IMR-90 (cell line): ENCODE results near the gene ULBP2. TPM values are rescaled to one million over a fixed set of nuclear protein-coding genes. Genes with fewer than 3 reads are reported as not detected.
"Not testable (repeated sequence)": the region's sequence is repeated elsewhere in the genome, so short reads cannot be mapped to it uniquely, and the experiment has no call there.

ENCODE experiments used
- ATAC-seq: fragments of 200-7000 bp; cut with Tn5 transposase; 2 replicates; pipeline ENCODE4 v1.9.1; 2020; ENCODE audit warnings: low read depth, mild to moderate bottlenecking, moderate library complexity
- BruUV-seq: library from RNA; stranded (reverse); fragments of 400-500 nt; replicated peaks from 2 replicates; lab custom pipeline; 2021; lab: Mats Ljungman, UMichigan
- CTCF ChIA-PET: fragments of 300-600 bp; formaldehyde crosslinking; extraction: SDS; loops from one replicate; lab custom pipeline; 2021; ENCODE audit warnings: antibody characterized with exemption; lab: Yijun Ruan, JAX
- POLR2A ChIA-PET: fragments of 300-600 bp; sonication (Branson Sonifier 250); formaldehyde crosslinking; loops from one replicate; lab custom pipeline; 2022; ENCODE audit warnings: antibody characterized with exemption; ENCODE audit not compliant: unreplicated experiment; lab: Charles Lee
- DNase-seq: peaks from one replicate; pipeline ENCODE4 v3.0.0; 2013
- H2AFZ ChIP-seq: replicated peaks from 2 replicates; pipeline ENCODE3; 2013; ENCODE audit warnings: low read length, mild to moderate bottlenecking; ENCODE audit not compliant: poor library complexity
- H2AK5ac ChIP-seq: 2 replicates; pipeline ENCODE4 v1.6.1; 2013; ENCODE audit warnings: low read depth, low read length, inconsistent platforms
- H2AK9ac ChIP-seq: replicated peaks from 2 replicates; pipeline ENCODE3; 2013; ENCODE audit warnings: mild to moderate bottlenecking, low read depth, low read length, moderate library complexity; ENCODE audit not compliant: poor library complexity
- H2BK120ac ChIP-seq: 2 replicates; pipeline ENCODE4 v1.6.1; 2013; ENCODE audit warnings: low read depth, low read length, inconsistent platforms
- H2BK15ac ChIP-seq: 3 replicates; pipeline ENCODE4 v1.6.1; 2013; ENCODE audit warnings: low read depth, low read length, inconsistent platforms
- H2BK20ac ChIP-seq: 2 replicates; pipeline ENCODE4 v1.6.1; 2013; ENCODE audit warnings: low read depth, mild to moderate bottlenecking, inconsistent platforms, low read length, moderate library complexity
- H2BK5ac ChIP-seq: 2 replicates; pipeline ENCODE4 v1.6.1; 2013; ENCODE audit warnings: mild to moderate bottlenecking, low read depth, low read length, inconsistent platforms; ENCODE audit not compliant: poor library complexity, severe bottlenecking
- H3K14ac ChIP-seq: replicated peaks from 2 replicates; pipeline ENCODE4 v1.6.1; 2013; ENCODE audit warnings: low read depth, low read length, inconsistent platforms
- H3K18ac ChIP-seq: 2 replicates; pipeline ENCODE4 v1.6.1; 2013; ENCODE audit warnings: low read depth, low read length, control low read depth
- H3K23ac ChIP-seq: 2 replicates; pipeline ENCODE4 v1.6.1; 2013; ENCODE audit warnings: low read depth, low read length, inconsistent platforms
- H3K27ac ChIP-seq: 2 replicates; pipeline ENCODE4 v1.5.1; 2013; ENCODE audit warnings: mild to moderate bottlenecking, control low read depth, low read length; ENCODE audit not compliant: insufficient read depth
- H3K27me3 ChIP-seq: 2 replicates; pipeline ENCODE4 v1.6.1; 2013; ENCODE audit warnings: low read length; ENCODE audit not compliant: control insufficient read depth, insufficient read depth
- H3K36me3 ChIP-seq: 2 replicates; pipeline ENCODE4 v1.6.1; 2013; ENCODE audit warnings: low read length, mixed read lengths; ENCODE audit not compliant: control insufficient read depth, insufficient read depth
- H3K4ac ChIP-seq: 2 replicates; pipeline ENCODE4 v1.6.1; 2013; ENCODE audit warnings: low read depth, low read length, inconsistent platforms
- H3K4me1 ChIP-seq: 2 replicates; pipeline ENCODE4 v1.6.1; 2013; ENCODE audit warnings: low read length, mixed read lengths; ENCODE audit not compliant: control insufficient read depth, insufficient read depth
- H3K4me2 ChIP-seq: 2 replicates; pipeline ENCODE4 v1.6.1; 2013; ENCODE audit warnings: low read depth, mild to moderate bottlenecking, control low read depth, low read length, moderate library complexity
- H3K4me3 ChIP-seq: 2 replicates; pipeline ENCODE4 v1.5.1; 2013; ENCODE audit warnings: low read depth, mild to moderate bottlenecking, control low read depth, low read length, moderate library complexity; ENCODE audit not compliant: insufficient read depth
- H3K56ac ChIP-seq: 2 replicates; pipeline ENCODE4 v1.6.1; 2013; ENCODE audit warnings: low read length, inconsistent platforms; ENCODE audit not compliant: insufficient read depth; ENCODE audit errors: extremely low read depth
- H3K79me1 ChIP-seq, 2 experiments: 2 replicates each; pipeline ENCODE4 v1.6.1; 2013; ENCODE audit warnings: low read length in 2 of 2, inconsistent platforms in 1 of 2, low read depth in 1 of 2
- H3K9ac ChIP-seq: 2 replicates; pipeline ENCODE4 v1.6.1; 2013; ENCODE audit warnings: low read depth, low read length, control low read depth
- H3K9me1 ChIP-seq: 2 replicates; pipeline ENCODE4 v1.6.1; 2013; ENCODE audit warnings: low read length, inconsistent platforms; ENCODE audit not compliant: insufficient read depth
- H3K9me3 ChIP-seq: 2 replicates; pipeline ENCODE4 v1.6.1; 2013; ENCODE audit warnings: low read length; ENCODE audit not compliant: control insufficient read depth, insufficient read depth
- H4K20me1 ChIP-seq: 2 replicates; pipeline ENCODE4 v1.6.1; 2013; ENCODE audit warnings: low read length, inconsistent platforms; ENCODE audit not compliant: insufficient read depth
- H4K5ac ChIP-seq: 2 replicates; pipeline ENCODE4 v1.6.1; 2013; ENCODE audit warnings: mild to moderate bottlenecking, low read depth, low read length, control low read depth
- H4K8ac ChIP-seq, 2 experiments: 2 replicates each; pipeline ENCODE4 v1.6.1; 2013; ENCODE audit warnings: low read depth in 2 of 2, low read length in 2 of 2, control low read depth in 1 of 2, inconsistent platforms in 1 of 2
- H4K91ac ChIP-seq: 2 replicates; pipeline ENCODE4 v1.6.1; 2013; ENCODE audit warnings: low read depth, low read length, inconsistent platforms; ENCODE audit not compliant: insufficient read depth
- WGBS, 2 experiments: methylation state at CpG; one replicate each; pipeline versions ENCODE4 v1.1.5 to v1.1.7; 2013; ENCODE audit warnings: missing lambda C conversion rate in 2 of 2; ENCODE audit not compliant: insufficient read length in 1 of 2; ENCODE audit errors: extremely low coverage in 2 of 2; 5-methylcytosine and 5-hydroxymethylcytosine counted together
- dilution Hi-C: fragments of 300-500 bp; cut with HindIII; formaldehyde crosslinking; loops from one replicate; pipeline ENCODE4 v1.14.3; 2018; ENCODE audit warnings: low sequenced_read_pairs; ENCODE audit not compliant: unreplicated experiment
- in situ Hi-C: fragments of 300-500 bp; cut with MboI; formaldehyde crosslinking; loops from 3 replicates; pipeline ENCODE4 v1.14.3; 2019; ENCODE audit warnings: low sequenced_read_pairs, inconsistent platforms, mixed read lengths
- intact Hi-C: fragments of 100-400 bp; cut with micrococcal nuclease; formaldehyde crosslinking; loops from 2 replicates; pipeline ENCODE4 v1.10.0; 2022
- polyA plus RNA-seq, 3 experiments: library from polyadenylated mRNA; depleted of rRNA; stranded (reverse); fragments of >200 nt; gene quantifications; 2 replicates each; pipeline ENCODE4 v1.2.3, GENCODE V29; 2012; ENCODE audit warnings: low replicate concordance in 1 of 3
- total RNA-seq: library from RNA; depleted of rRNA; stranded (reverse); fragments of >200 nt; gene quantifications from 2 replicates; pipeline ENCODE4 v1.2.3, GENCODE V29; 2012

ULBP2 gene
- total and polyA plus RNA-seq, 2 of the 4 experiments (the other 2 are of a cell fraction) = 7.9 to 16.2 TPM

DNA sequence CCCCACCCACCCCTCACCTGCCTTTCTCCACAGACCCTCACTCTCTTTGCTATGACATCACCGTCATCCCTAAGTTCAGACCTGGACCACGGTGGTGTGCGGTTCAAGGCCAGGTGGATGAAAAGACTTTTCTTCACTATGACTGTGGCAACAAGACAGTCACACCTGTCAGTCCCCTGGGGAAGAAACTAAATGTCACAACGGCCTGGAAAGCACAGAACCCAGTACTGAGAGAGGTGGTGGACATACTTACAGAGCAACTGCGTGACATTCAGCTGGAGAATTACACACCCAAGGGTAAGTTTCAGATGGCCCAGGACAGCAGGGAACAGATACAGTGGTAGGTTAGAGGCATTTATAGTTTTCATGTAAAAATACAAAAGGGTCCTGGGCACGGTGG is 3.5 kb downstream of the ULBP2 start:
- H2BK5ac ChIP-seq, H4K20me1 ChIP-seq, H2AFZ ChIP-seq, H3K14ac ChIP-seq, H3K36me3 ChIP-seq, dilution Hi-C loops, H2BK20ac ChIP-seq, H4K8ac ChIP-seq, H3K79me1 ChIP-seq, H2AK9ac ChIP-seq, H3K9me3 ChIP-seq, H3K4me3 ChIP-seq, H3K4ac ChIP-seq, ATAC-seq, CTCF ChIA-PET, H3K4me1 ChIP-seq, H2BK120ac ChIP-seq, H3K9ac ChIP-seq, H3K9me1 ChIP-seq, H3K4me2 ChIP-seq, H3K18ac ChIP-seq, H4K5ac ChIP-seq, BruUV-seq, H2BK15ac ChIP-seq, H3K27ac ChIP-seq, H3K56ac ChIP-seq, intact Hi-C loops, DNase-seq, H3K23ac ChIP-seq, H2AK5ac ChIP-seq, H3K27me3 ChIP-seq, POLR2A ChIA-PET, H4K91ac ChIP-seq: not testable (repeated sequence)
- 80% methylated on average over 1 of the region's 6 CpGs; no CpG with 5 or more reads in 1 of the 2 experiments for WGBS, 2 experiments
- in situ Hi-C loops = loop anchor here (25.0 kb wide), 1 partner anchor 392 kb away; no protein-coding TSS in a partner anchor

DNA sequence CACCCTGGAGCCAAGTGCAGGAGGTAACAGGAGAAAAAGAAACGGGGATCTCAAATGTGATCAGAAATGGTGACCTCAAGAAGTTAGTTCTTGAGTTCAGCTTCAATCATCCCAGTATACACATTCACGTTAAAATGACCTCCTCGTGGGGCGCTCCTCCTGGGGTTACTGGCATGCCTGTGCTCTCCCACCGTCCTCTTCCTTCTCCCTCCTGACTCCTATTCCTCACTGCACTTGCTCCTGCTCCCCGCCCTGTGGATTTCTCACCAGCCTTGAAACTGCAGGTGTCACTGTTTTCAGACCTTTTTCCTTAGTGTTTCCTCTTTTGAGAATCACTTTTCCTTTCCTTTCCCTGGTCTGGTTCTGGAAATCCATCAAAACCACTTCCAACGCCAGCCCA is 4.8 kb downstream of the ULBP2 start:
- not testable (repeated sequence) for ATAC-seq, BruUV-seq

More for the DNA sequence above, 4.8 kb downstream of the ULBP2 start:
- H4K20me1 ChIP-seq, H4K91ac ChIP-seq, H3K14ac ChIP-seq, H3K27ac ChIP-seq, H2BK5ac ChIP-seq, H3K9me3 ChIP-seq, H3K4me1 ChIP-seq, H3K79me1 ChIP-seq, H2BK120ac ChIP-seq, H3K9ac ChIP-seq, H3K18ac ChIP-seq, H3K56ac ChIP-seq, POLR2A ChIA-PET, H4K5ac ChIP-seq, CTCF ChIA-PET, H4K8ac ChIP-seq, H2AFZ ChIP-seq, dilution Hi-C loops, DNase-seq, H3K36me3 ChIP-seq, H3K4me2 ChIP-seq, H2AK5ac ChIP-seq, H2AK9ac ChIP-seq, H3K4me3 ChIP-seq, H2BK20ac ChIP-seq, intact Hi-C loops, H3K4ac ChIP-seq, H2BK15ac ChIP-seq, H3K23ac ChIP-seq, H3K9me1 ChIP-seq: not testable (repeated sequence)
- in situ Hi-C loops = loop anchor here (25.0 kb wide), 1 partner anchor 391 kb away; no protein-coding TSS in a partner anchor
- peaks cover 13% of the 10 kb centered on the region for H3K27me3 ChIP-seq
- 56% methylated on average over 5 of the region's 7 CpGs; no CpG with 5 or more reads in 1 of the 2 experiments for WGBS, 2 experiments
